Measurements from ENCODE around the gene PCDHB4. TPM values are rescaled to one million over a fixed set of nuclear protein-coding genes. Genes with fewer than 3 reads are reported as not detected.
"Not testable (repeated sequence)": the region's sequence is repeated elsewhere in the genome, so short reads cannot be mapped to it uniquely, and the experiment has no call there.

The PCDHB4 gene
- polyA plus RNA-seq, 3 donors = not detected

DNA sequence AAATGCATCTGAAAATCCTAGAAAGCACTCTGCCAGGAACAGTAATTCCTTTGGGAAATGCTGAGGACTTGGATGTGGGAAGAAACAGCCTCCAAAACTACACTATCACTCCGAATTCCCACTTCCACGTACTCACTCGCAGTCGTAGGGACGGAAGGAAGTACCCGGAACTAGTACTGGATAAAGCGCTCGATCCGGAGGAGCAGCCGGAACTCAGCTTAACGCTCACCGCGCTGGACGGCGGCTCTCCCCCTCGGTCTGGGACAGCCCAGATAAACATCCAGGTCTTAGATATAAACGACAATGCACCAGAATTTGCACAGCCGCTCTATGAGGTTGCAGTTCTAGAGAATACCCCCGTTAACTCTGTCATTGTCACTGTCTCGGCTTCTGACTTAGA, 20.6 kb upstream of the PCDHB4 start:
- Mint-ChIP-seq H3K4me1 (no peaks in the 10 kb centered on the region), H3K27me3 (ENCODE audit: low read depth in 3 of 3) (peaks cover 6 to 24% (median 13%) of the 10 kb centered on the region in 3 donors), H3K36me3 (no peaks in the 10 kb centered on the region), H3K9me3 (peaks cover 13 to 40% (median 37%) of the 10 kb centered on the region in 7 donors), H3K4me3 (no peak overlapping the region), H3K27ac (no peak overlapping the region)
- Histone ChIP-seq H4K20me1 (ENCODE audit: insufficient read depth, low read length) (no peaks in the 10 kb centered on the region), H3K9me3 (replicated peaks in 1 of 2; ENCODE audit: control insufficient read depth in 1 of 2, insufficient read depth in 1 of 2, low read length in 2 of 2) (peaks cover 23 to 31% of the 10 kb centered on the region in 2 donors), H3K27me3 (ENCODE audit: control insufficient read depth in 2 of 2, insufficient read depth in 2 of 2, low read length in 2 of 2) (peaks cover 0 to 12% of the 10 kb centered on the region in 2 donors), H3K36me3 (replicated peaks in 1 of 2; ENCODE audit: control insufficient read depth in 1 of 2, insufficient read depth in 2 of 2, low read length in 2 of 2) (no peaks in the 10 kb centered on the region), H3K27ac (ENCODE audit: low read depth in 1 of 2, low read length in 2 of 2) (no peak overlapping the region), H3K4me1 (ENCODE audit: control insufficient read depth in 1 of 2, insufficient read depth in 2 of 2, low read length in 2 of 2) (no peaks in the 10 kb centered on the region), H3K9ac (ENCODE audit: insufficient read depth, low read length, poor library complexity, severe bottlenecking) (no peak overlapping the region), H3K79me2 (ENCODE audit: insufficient read depth, low read length) (no peaks in the 10 kb centered on the region), H3K4me3 (replicated peaks in 1 of 3; ENCODE audit: low read depth in 2 of 3, low read length in 3 of 3) (no peak overlapping the region), H2AFZ (ENCODE audit: insufficient read depth, low read depth, low read length, poor library complexity, severe bottlenecking) (no peak overlapping the region), H3K4me2 (replicated peaks; ENCODE audit: extremely low read depth, low read length, poor library complexity, severe bottlenecking) (no peak overlapping the region)
- intact Hi-C loops (cut with micrococcal nuclease) = no loop called here
- no peak for DNase-seq
- TF ChIP-seq, protein P1, sequence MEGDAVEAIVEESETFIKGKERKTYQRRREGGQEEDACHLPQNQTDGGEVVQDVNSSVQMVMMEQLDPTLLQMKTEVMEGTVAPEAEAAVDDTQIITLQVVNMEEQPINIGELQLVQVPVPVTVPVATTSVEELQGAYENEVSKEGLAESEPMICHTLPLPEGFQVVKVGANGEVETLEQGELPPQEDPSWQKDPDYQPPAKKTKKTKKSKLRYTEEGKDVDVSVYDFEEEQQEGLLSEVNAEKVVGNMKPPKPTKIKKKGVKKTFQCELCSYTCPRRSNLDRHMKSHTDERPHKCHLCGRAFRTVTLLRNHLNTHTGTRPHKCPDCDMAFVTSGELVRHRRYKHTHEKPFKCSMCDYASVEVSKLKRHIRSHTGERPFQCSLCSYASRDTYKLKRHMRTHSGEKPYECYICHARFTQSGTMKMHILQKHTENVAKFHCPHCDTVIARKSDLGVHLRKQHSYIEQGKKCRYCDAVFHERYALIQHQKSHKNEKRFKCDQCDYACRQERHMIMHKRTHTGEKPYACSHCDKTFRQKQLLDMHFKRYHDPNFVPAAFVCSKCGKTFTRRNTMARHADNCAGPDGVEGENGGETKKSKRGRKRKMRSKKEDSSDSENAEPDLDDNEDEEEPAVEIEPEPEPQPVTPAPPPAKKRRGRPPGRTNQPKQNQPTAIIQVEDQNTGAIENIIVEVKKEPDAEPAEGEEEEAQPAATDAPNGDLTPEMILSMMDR (IDR thresholded peaks at IDR 0.05) = no peak
- 44% methylated on average over 20 of the region's 20 CpGs for WGBS (ENCODE audit: insufficient coverage)

DNA sequence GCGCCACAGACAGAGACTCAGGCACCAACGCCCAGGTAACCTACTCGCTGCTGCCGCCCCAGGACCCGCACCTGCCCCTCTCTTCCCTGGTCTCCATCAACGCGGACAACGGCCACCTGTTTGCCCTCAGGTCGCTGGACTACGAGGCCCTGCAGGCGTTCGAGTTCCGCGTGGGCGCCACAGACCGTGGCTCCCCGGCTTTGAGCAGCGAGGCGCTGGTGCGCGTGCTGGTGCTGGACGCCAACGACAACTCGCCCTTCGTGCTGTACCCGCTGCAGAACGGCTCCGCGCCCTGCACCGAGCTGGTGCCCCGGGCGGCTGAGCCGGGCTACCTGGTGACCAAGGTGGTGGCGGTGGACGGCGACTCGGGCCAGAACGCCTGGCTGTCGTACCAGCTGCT, 19.5 kb upstream of the PCDHB4 start:
- intact Hi-C loops (cut with micrococcal nuclease); H4K20me1 ChIP-seq (ENCODE audit: insufficient read depth, low read length): not testable (repeated sequence)
- peaks cover 6 to 15% (median 12%) of the 10 kb centered on the region in 3 donors for H3K27me3 Mint-ChIP-seq (ENCODE audit: low read depth in 3 of 3)

GRCh38 chr5:141102471-141102870, 19.1 kb upstream of the PCDHB4 start:
- peaks cover 25 to 31% of the 10 kb centered on the region in 2 donors for H3K9me3 ChIP-seq (replicated peaks in 1 of 2; ENCODE audit: control insufficient read depth in 1 of 2, insufficient read depth in 1 of 2, low read length in 2 of 2)
- H3K4me2 ChIP-seq (replicated peaks; ENCODE audit: extremely low read depth, low read length, poor library complexity, severe bottlenecking); H3K4me3 ChIP-seq (replicated peaks in 1 of 3; ENCODE audit: low read depth in 2 of 3, low read length in 3 of 3); DNase-seq; H3K36me3 ChIP-seq (replicated peaks in 1 of 2; ENCODE audit: control insufficient read depth in 1 of 2, insufficient read depth in 2 of 2, low read length in 2 of 2); H3K79me2 ChIP-seq (ENCODE audit: insufficient read depth, low read length); H3K36me3 Mint-ChIP-seq; H3K27ac Mint-ChIP-seq; H3K4me1 Mint-ChIP-seq; H3K27ac ChIP-seq (ENCODE audit: low read depth in 1 of 2, low read length in 2 of 2); H3K9ac ChIP-seq (ENCODE audit: insufficient read depth, low read length, poor library complexity, severe bottlenecking); H3K4me1 ChIP-seq (ENCODE audit: control insufficient read depth in 1 of 2, insufficient read depth in 2 of 2, low read length in 2 of 2); H3K4me3 Mint-ChIP-seq; intact Hi-C loops (cut with micrococcal nuclease); H4K20me1 ChIP-seq (ENCODE audit: insufficient read depth, low read length); H2AFZ ChIP-seq (ENCODE audit: insufficient read depth, low read depth, low read length, poor library complexity, severe bottlenecking): not testable (repeated sequence)
- Mint-ChIP-seq H3K9me3 (peaks cover 11 to 36% (median 32%) of the 10 kb centered on the region in 7 donors), H3K27me3 (ENCODE audit: low read depth in 3 of 3) (peaks cover 6 to 15% (median 8%) of the 10 kb centered on the region in 3 donors)
- WGBS (ENCODE audit: insufficient coverage) = 34% methylated on average over 15 of the region's 38 CpGs
- H3K27me3 ChIP-seq (ENCODE audit: control insufficient read depth in 2 of 2, insufficient read depth in 2 of 2, low read length in 2 of 2) = peaks cover 0 to 12% of the 10 kb centered on the region in 2 donors

More for the DNA sequence above, 19.5 kb upstream of the PCDHB4 start:
- not testable (repeated sequence) for H3K36me3 ChIP-seq (replicated peaks in 1 of 2; ENCODE audit: control insufficient read depth in 1 of 2, insufficient read depth in 2 of 2, low read length in 2 of 2); H3K9ac ChIP-seq (ENCODE audit: insufficient read depth, low read length, poor library complexity, severe bottlenecking); H3K4me2 ChIP-seq (replicated peaks; ENCODE audit: extremely low read depth, low read length, poor library complexity, severe bottlenecking); H3K4me3 Mint-ChIP-seq; H3K27ac Mint-ChIP-seq; H2AFZ ChIP-seq (ENCODE audit: insufficient read depth, low read depth, low read length, poor library complexity, severe bottlenecking); DNase-seq; H3K4me1 Mint-ChIP-seq; H3K27ac ChIP-seq (ENCODE audit: low read depth in 1 of 2, low read length in 2 of 2); H3K4me1 ChIP-seq (ENCODE audit: control insufficient read depth in 1 of 2, insufficient read depth in 2 of 2, low read length in 2 of 2); H3K4me3 ChIP-seq (replicated peaks in 1 of 3; ENCODE audit: low read depth in 2 of 3, low read length in 3 of 3); H3K36me3 Mint-ChIP-seq; H3K79me2 ChIP-seq (ENCODE audit: insufficient read depth, low read length)
- peaks cover 23 to 31% of the 10 kb centered on the region in 2 donors for H3K9me3 ChIP-seq (replicated peaks in 1 of 2; ENCODE audit: control insufficient read depth in 1 of 2, insufficient read depth in 1 of 2, low read length in 2 of 2)
- peaks cover 0 to 12% of the 10 kb centered on the region in 2 donors for H3K27me3 ChIP-seq (ENCODE audit: control insufficient read depth in 2 of 2, insufficient read depth in 2 of 2, low read length in 2 of 2)
- WGBS (ENCODE audit: insufficient coverage) = 41% methylated on average over 28 of the region's 39 CpGs
- peaks cover 11 to 37% (median 30%) of the 10 kb centered on the region in 7 donors for H3K9me3 Mint-ChIP-seq
